AG04450 (cell line): ENCODE data around the gene STMP1. TPM values are rescaled to one million over a fixed set of nuclear protein-coding genes. Genes with fewer than 3 reads are reported as not detected.
A peak's percentile ranks its signal among the peaks of the same experiment; 100 is the strongest.

Source experiments
- CTCF ChIA-PET: fragments of 300-600, 350-600 bp; formaldehyde crosslinking; extraction: SDS; loops from one replicate; lab custom pipeline; 2022; ENCODE audit warnings: antibody characterized with exemption, inconsistent platforms; lab: Charles Lee
- POLR2A ChIA-PET: fragments of 350-600 bp; formaldehyde crosslinking; extraction: SDS; loops from one replicate; lab custom pipeline; 2021; ENCODE audit warnings: antibody characterized with exemption, inconsistent platforms; lab: Yijun Ruan, JAX
- DNase-seq: peaks from one replicate; pipeline ENCODE4 v3.0.0-alpha.2; 2011; ENCODE audit warnings: low read depth, low spot score
- H3K27ac ChIP-seq: one replicate; pipeline ENCODE4 v1.5.1; 2012; ENCODE audit warnings: low read depth, low read length, control low read depth
- H3K27me3 ChIP-seq: one replicate; pipeline ENCODE4 v1.6.0; 2012; ENCODE audit warnings: low read length; ENCODE audit not compliant: control insufficient read depth, insufficient read depth
- H3K4me3 ChIP-seq: 2 replicates; pipeline ENCODE4 v1.5.1; 2011; ENCODE audit warnings: mild to moderate bottlenecking, low read depth, low read length, control low read depth
- H3K9me3 ChIP-seq: 2 replicates; pipeline ENCODE4 v1.5.1; 2012; ENCODE audit warnings: low read length; ENCODE audit not compliant: control insufficient read depth, insufficient read depth
- polyA minus RNA-seq: library from RNA; depleted of rRNA, polyadenylated mRNA; stranded (reverse); fragments of >200 nt; gene quantifications from 2 replicates; pipeline ENCODE4 v1.2.3, GENCODE V29; 2011; rRNA and poly(A)+ RNA removed
- polyA plus RNA-seq: library from polyadenylated mRNA; depleted of rRNA; stranded (reverse); fragments of >200 nt; gene quantifications from 2 replicates; pipeline ENCODE4 v1.2.3, GENCODE V29; 2011; rRNA removed
- TF ChIP-seq, protein P1 (sequence below): IDR thresholded peaks from 2 replicates; pipeline ENCODE4 v1.5.1; 2011; ENCODE audit warnings: low read depth, low read length, control low read depth, inconsistent platforms

STMP1 gene
- polyA plus RNA-seq: 39.3 and 48.2 TPM in 2 replicates
- polyA minus RNA-seq: 9.7 and 15.9 TPM in 2 replicates

DNA sequence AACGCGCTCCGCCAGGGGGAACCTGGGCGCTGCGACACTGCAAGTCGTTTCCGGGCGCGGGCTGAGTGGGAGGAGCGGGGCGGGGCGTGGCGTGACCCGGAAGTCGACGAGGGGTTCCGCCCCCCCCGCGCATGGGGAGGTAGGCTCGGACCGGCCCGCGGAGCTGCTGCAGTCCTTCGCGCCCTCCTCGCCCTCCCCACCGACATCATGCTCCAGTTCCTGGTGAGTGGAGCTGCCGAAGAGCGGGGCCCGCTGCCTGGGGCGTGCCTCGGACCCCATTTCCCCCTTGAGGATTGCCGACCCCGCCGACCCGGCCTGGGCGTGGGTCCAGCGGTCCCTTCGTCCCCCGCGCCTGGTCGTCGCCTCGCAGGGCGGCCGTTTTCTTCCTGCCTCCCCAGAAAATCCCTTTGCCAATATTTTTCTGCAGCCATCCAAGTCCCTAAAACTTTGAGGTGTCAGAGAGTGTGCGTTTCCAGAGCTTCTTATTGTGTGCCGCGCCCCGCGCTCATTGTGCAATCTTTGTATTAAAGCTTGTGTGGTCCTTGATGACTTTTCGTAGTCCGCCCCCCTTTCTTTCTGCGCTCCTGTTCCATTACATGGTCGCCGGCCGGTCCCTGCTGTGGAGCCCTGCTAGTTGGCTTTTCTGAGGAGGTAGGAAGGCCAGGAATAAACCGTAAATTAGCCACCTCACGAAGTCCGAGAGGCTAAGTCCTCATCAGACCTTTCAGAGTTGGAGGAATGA lies at the start of gene STMP1:
Gene STMP1, plus strand, starts transcription at position 142 of the 742 bp plus-strand sequence.
- TF ChIP-seq, protein P1, sequence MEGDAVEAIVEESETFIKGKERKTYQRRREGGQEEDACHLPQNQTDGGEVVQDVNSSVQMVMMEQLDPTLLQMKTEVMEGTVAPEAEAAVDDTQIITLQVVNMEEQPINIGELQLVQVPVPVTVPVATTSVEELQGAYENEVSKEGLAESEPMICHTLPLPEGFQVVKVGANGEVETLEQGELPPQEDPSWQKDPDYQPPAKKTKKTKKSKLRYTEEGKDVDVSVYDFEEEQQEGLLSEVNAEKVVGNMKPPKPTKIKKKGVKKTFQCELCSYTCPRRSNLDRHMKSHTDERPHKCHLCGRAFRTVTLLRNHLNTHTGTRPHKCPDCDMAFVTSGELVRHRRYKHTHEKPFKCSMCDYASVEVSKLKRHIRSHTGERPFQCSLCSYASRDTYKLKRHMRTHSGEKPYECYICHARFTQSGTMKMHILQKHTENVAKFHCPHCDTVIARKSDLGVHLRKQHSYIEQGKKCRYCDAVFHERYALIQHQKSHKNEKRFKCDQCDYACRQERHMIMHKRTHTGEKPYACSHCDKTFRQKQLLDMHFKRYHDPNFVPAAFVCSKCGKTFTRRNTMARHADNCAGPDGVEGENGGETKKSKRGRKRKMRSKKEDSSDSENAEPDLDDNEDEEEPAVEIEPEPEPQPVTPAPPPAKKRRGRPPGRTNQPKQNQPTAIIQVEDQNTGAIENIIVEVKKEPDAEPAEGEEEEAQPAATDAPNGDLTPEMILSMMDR: peak; percentile 70
- H3K27me3 ChIP-seq: no peaks in the 10 kb centered on the region
- H3K9me3 ChIP-seq: peaks cover 4% of the 10 kb centered on the region; the same call in 1 of the 2 replicates
- DNase-seq: peak; percentile 86
- CTCF ChIA-PET: interaction anchor here (0.6 to 12.7 kb wide), 17 partner anchors 11 to 1883 kb away, joined by 3 to 83 read pairs (median 4); no protein-coding TSS in a partner anchor
- POLR2A ChIA-PET: interaction anchor here (1.0 to 1.3 kb wide), 7 partner anchors 8 to 84 kb away, joined by 3 to 8 read pairs (median 4); no protein-coding TSS in a partner anchor
- H3K4me3 ChIP-seq: peak within 1 kb of the TSS; percentile 93
- H3K27ac ChIP-seq: peak within 1 kb of the TSS; percentile 98

DNA sequence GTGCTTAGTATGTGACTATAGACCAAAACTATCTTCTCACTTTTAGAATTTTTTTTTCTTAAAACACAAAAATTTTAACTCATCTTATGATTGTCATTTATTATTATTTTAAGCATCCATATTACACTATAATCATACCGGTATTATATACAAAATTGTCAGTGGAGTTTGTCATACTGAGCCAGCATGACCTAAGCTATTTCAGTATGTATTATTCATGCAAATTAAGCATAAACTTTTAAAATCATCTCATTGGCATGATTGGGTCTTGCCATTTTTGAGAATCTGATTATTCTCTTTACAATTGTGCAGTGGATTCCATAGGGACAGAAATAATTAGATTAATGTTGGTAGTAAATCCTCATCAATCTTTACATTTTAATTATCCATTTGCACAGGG lies 46.2 kb upstream of the STMP1 start:
- CTCF ChIA-PET: interaction anchor here (1.7 to 3.4 kb wide), 2 partner anchors 29 to 341 kb away, joined by 11 to 13 read pairs; no protein-coding TSS in a partner anchor
- TF ChIP-seq, protein P1: no peak
- DNase-seq: no peak
- no peaks in the 10 kb centered on the region for H3K27me3 ChIP-seq
- POLR2A ChIA-PET: no interaction called here
- H3K27ac ChIP-seq: no peak overlapping the region
- H3K9me3 ChIP-seq: no peaks in the 10 kb centered on the region
- no peak overlapping the region for H3K4me3 ChIP-seq

DNA sequence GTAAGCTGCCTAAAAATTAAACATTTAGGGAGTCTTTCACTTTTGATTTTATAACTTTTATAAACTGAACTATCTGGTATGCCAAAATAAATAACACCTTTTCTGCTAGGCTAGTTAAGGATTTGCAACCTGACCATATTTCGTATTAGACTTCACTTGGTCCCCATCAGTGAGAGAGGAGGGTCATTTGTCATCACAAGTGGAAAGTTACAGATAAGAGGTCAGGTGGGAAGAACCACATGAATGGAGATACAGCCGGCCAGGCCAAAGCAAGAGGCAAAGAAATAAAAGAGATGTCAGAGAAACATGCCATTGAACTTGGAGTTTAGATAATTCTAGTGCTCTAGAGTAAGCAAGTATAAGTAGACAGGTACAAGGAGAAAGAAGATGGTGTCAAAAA lies 44.5 kb upstream of the STMP1 start:
- POLR2A ChIA-PET: no interaction called here
- Histone ChIP-seq H3K27me3 (no peaks in the 10 kb centered on the region), H3K4me3 (no peak overlapping the region), H3K27ac (no peak overlapping the region), H3K9me3 (no peaks in the 10 kb centered on the region)
- TF ChIP-seq, protein P1: no peak
- CTCF ChIA-PET: interaction anchor here (0.8 to 1.6 kb wide), 2 partner anchors 28 to 344 kb away, joined by 4 read pairs; no protein-coding TSS in a partner anchor
- no peak for DNase-seq

DNA sequence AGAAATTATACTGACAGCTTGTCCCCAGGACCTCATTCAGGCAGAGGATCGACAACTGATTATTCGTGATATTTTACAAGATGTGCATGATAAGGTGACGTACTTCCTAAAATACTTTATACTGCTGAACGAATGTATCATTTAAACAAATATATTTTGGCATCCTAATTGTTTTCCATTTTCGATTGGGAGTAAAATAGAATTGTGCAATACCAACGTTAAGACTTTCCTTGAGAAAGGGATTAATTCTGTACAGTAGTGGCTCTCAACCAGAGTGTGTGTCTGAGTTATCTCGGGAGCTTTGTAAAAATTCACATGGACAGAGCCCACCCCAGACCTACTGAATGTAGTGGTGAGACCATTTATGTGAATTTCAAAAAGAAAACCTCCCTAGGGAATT lies 43.8 kb upstream of the STMP1 start:
- no peak for DNase-seq
- Histone ChIP-seq H3K9me3 (no peaks in the 10 kb centered on the region), H3K4me3 (no peak overlapping the region), H3K27me3 (no peaks in the 10 kb centered on the region), H3K27ac (no peak overlapping the region)
- ChIA-PET CTCF (interaction anchor here (0.6 to 5.4 kb wide), 3 partner anchors 27 to 344 kb away, joined by 3 to 136 read pairs (median 4); no protein-coding TSS in a partner anchor), POLR2A (no interaction called here)
- TF ChIP-seq, protein P1: no peak

DNA sequence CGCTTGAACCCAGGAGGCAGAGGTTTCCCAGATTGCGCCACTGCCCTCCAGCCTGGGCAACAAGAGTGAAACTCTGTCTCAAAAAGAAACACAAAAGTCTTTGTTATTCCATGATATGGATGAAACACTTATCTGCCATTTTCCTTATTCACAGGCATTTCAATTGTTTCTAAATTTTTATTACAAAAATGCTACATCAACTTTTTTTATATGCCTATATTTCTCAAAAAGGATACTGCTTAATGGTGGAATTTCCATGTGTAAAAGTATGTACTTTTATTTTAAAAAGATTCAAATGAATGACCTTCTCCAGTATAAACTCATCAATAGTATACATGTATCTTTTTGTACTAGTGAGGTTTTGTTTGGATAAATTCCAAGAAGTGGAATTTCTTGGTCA lies 41.9 kb upstream of the STMP1 start:
- H3K27me3 ChIP-seq: no peaks in the 10 kb centered on the region
- ChIA-PET CTCF (interaction anchor here (0.5 to 5.4 kb wide), 51 partner anchors 7 to 387 kb away, joined by 3 to 136 read pairs (median 4); partner anchors contain the start of gene STMP1), POLR2A (interaction anchor here (0.6 kb wide), 1 partner anchor 50 kb away, joined by 3 read pairs; no protein-coding TSS in a partner anchor)
- H3K4me3 ChIP-seq: no peak overlapping the region
- H3K27ac ChIP-seq: no peak overlapping the region
- DNase-seq: no peak
- TF ChIP-seq, protein P1: no peak
- H3K9me3 ChIP-seq: no peaks in the 10 kb centered on the region
